ENCODE measurements around the gene C10orf90. TPM values are rescaled to one million over a fixed set of nuclear protein-coding genes. Genes with fewer than 3 reads are reported as not detected.

The C10orf90 gene
- total and polyA plus RNA-seq, 2 donors (not counting 3 experiments of a cell fraction or from before 2014, with no cell fraction given), result not detected

- no peaks in the 10 kb centered on the region for H3K4me1 ChIP-seq (ENCODE audit: control insufficient read depth, extremely low read depth, insufficient read depth, low read length)
- dilution Hi-C loops (cut with MboI; ENCODE audit: extremely low pct_ligation_motif_present, low sequenced_read_pairs), result no loop called here
- H3K79me2 ChIP-seq (ENCODE audit: control insufficient read depth, insufficient read depth, low read length), result no peaks in the 10 kb centered on the region
- no peaks in the 10 kb centered on the region for H4K20me1 ChIP-seq (replicated peaks; ENCODE audit: control insufficient read depth, extremely low read depth, insufficient read depth, low read length)
- DNase-seq (ENCODE audit: low read depth, low spot score) (no peak), FAIRE-seq (no peak)
- H3K9ac ChIP-seq (replicated peaks; ENCODE audit: extremely low read depth, insufficient read depth, low read length), result no peak overlapping the region
- no TSS peak for BruUV-seq (replicated peaks)
- H3K27ac ChIP-seq (ENCODE audit: insufficient read depth, low read depth, low read length), result no peak overlapping the region
- CTCF ChIA-PET, result no interaction called here
- no peak overlapping the region for H2AFZ ChIP-seq (ENCODE audit: low read depth, low read length)
- no peaks in the 10 kb centered on the region for H3K9me1 ChIP-seq (replicated peaks; ENCODE audit: control insufficient read depth, extremely low read depth, insufficient read depth, low read length)
- H3K9me3 ChIP-seq (replicated peaks; ENCODE audit: control insufficient read depth, insufficient read depth, low read length), result no peaks in the 10 kb centered on the region
- H3K36me3 ChIP-seq (ENCODE audit: control insufficient read depth in 2 of 2, extremely low read depth in 1 of 2, insufficient read depth in 2 of 2, low read length in 2 of 2), result no peaks in the 10 kb centered on the region
- H3K4me2 ChIP-seq (ENCODE audit: insufficient read depth, low read length), result no peak overlapping the region
- TF ChIP-seq CTCF (IDR thresholded peaks at IDR 0.05; ENCODE audit: extremely low read depth in 1 of 2, insufficient read depth in 1 of 2, low read depth in 1 of 2, low read length in 2 of 2) (no peak), POLR2AphosphoS5 (IDR thresholded peaks at IDR 0.05; ENCODE audit: insufficient read depth, low read depth, low read length) (no peak), MAX (IDR thresholded peaks at IDR 0.05; ENCODE audit: insufficient read depth, insufficient read length) (no peak), POLR2A (IDR thresholded peaks at IDR 0.05; ENCODE audit: low read depth, low read length) (no peak), EZH2 (IDR thresholded peaks at IDR 0.05; ENCODE audit: borderline replicate concordance, low read depth, low read length, severe bottlenecking) (no peak), GATA2 (IDR thresholded peaks at IDR 0.05; ENCODE audit: insufficient read depth, insufficient read length, low read depth, low read length) (no peak), MYC (IDR thresholded peaks at IDR 0.05; ENCODE audit: low read depth, low read length) (no peak), FOS (IDR thresholded peaks at IDR 0.05; ENCODE audit: borderline replicate concordance, insufficient read depth, low read length) (no peak), JUN (IDR thresholded peaks at IDR 0.05; ENCODE audit: borderline replicate concordance, insufficient read depth, insufficient read length, low read depth) (no peak)
- H3K4me3 ChIP-seq (replicated peaks in 1 of 3; ENCODE audit: insufficient read depth in 1 of 3, low read depth in 1 of 3, low read length in 3 of 3), result no peak overlapping the region
- H3K27me3 ChIP-seq (ENCODE audit: control insufficient read depth in 2 of 2, insufficient read depth in 2 of 2, low read length in 2 of 2), result no peaks in the 10 kb centered on the region
- POLR2A ChIA-PET, result no interaction called here
- intact Hi-C loops (cut with micrococcal nuclease), result loop anchor here (2.0 kb wide), 1 partner anchor 19 kb away; no protein-coding TSS in a partner anchor
These were observed 248.7 kb downstream of the C10orf90 start for GRCh38 chr10:126421756-126422256.
